OCI-LY7 (cell line): Measurements from ENCODE around the gene SYT2. TPM values are rescaled to one million over a fixed set of nuclear protein-coding genes. Genes with fewer than 3 reads are reported as not detected.

Experiments
- BruUV-seq: library from RNA; stranded (reverse); fragments of 400-500 nt; replicated peaks from 2 replicates; lab custom pipeline; 2021; lab: Mats Ljungman, UMichigan
- CTCF ChIA-PET: fragments of 300-600 bp; sonication (Branson Sonifier 250); formaldehyde crosslinking; loops from one replicate; lab custom pipeline; 2022; ENCODE audit warnings: antibody characterized with exemption; ENCODE audit not compliant: unreplicated experiment; lab: Charles Lee
- POLR2A ChIA-PET: fragments of 300-600 bp; sonication (Branson Sonifier 250); formaldehyde crosslinking; loops from one replicate; lab custom pipeline; 2022; ENCODE audit warnings: antibody characterized with exemption; lab: Charles Lee
- DNase-seq: peaks from one replicate; pipeline ENCODE4 v3.0.0-alpha.2; 2015; ENCODE audit warnings: low spot score
- H2AFZ ChIP-seq: fragments of 200-600 bp; sonication (generic), shearing (Covaris generic); 2 replicates; pipeline ENCODE4 v1.6.1; 2014; ENCODE audit warnings: mild to moderate bottlenecking, antibody characterized with exemption, low read length, moderate library complexity
- H3K27ac ChIP-seq: fragments of 200-600 bp; sonication (generic); 2 replicates; pipeline ENCODE4 v1.5.1; 2014; ENCODE audit warnings: mixed run types, low read depth, mild to moderate bottlenecking, moderate library complexity, low read length, inconsistent platforms; ENCODE audit not compliant: poor library complexity, severe bottlenecking
- H3K36me3 ChIP-seq: fragments of 200-600 bp; sonication (generic); 2 replicates; pipeline ENCODE4 v1.6.1; 2014; ENCODE audit warnings: mild to moderate bottlenecking, antibody characterized with exemption, low read length, moderate library complexity, mixed read lengths; ENCODE audit not compliant: insufficient read depth
- H3K4me1 ChIP-seq: fragments of 200-600 bp; sonication (generic); 2 replicates; pipeline ENCODE4 v1.5.1; 2014; ENCODE audit warnings: mild to moderate bottlenecking, low read length; ENCODE audit not compliant: insufficient read depth, poor library complexity, severe bottlenecking
- H3K4me2 ChIP-seq: fragments of 200-600 bp; sonication (generic); 2 replicates; pipeline ENCODE4 v1.6.1; 2014; ENCODE audit warnings: mild to moderate bottlenecking, low read length
- H3K4me3 ChIP-seq: fragments of 200-600 bp; sonication (generic); 2 replicates; pipeline ENCODE4 v1.5.1; 2014; ENCODE audit warnings: mild to moderate bottlenecking, low read depth, low read length; ENCODE audit not compliant: poor library complexity, severe bottlenecking
- H3K79me2 ChIP-seq: fragments of 200-600 bp; sonication (generic); 2 replicates; pipeline ENCODE4 v1.6.1; 2016; ENCODE audit warnings: low read depth, mild to moderate bottlenecking, low read length, moderate library complexity, mixed read lengths; ENCODE audit not compliant: insufficient read depth
- H3K9me2 ChIP-seq: fragments of 200-600 bp; sonication (generic); 2 replicates; pipeline ENCODE4 v1.6.1; 2016; ENCODE audit warnings: mild to moderate bottlenecking, low read length, mixed read lengths; ENCODE audit not compliant: insufficient read depth
- H3K9me3 ChIP-seq: fragments of 200-600 bp; sonication (generic); 2 replicates; pipeline ENCODE4 v1.6.1; 2014; ENCODE audit warnings: mild to moderate bottlenecking, mixed run types, low read length, mixed read lengths
- H4K20me1 ChIP-seq: fragments of 200-600 bp; sonication (generic); 2 replicates; pipeline ENCODE4 v1.6.1; 2014; ENCODE audit warnings: mild to moderate bottlenecking, antibody characterized with exemption, low read length, moderate library complexity, mixed read lengths; ENCODE audit not compliant: insufficient read depth
- CTCF ChIP-seq: fragments of 200-600 bp; sonication (generic); conservative IDR thresholded peaks from 2 replicates; pipeline ENCODE4 v1.5.1; 2014; ENCODE audit warnings: mild to moderate bottlenecking, antibody characterized with exemption, low read length, moderate library complexity, mixed read lengths
- EZH2phosphoT487 ChIP-seq: fragments of 200-600 bp; sonication (generic); IDR thresholded peaks from 2 replicates; pipeline ENCODE4 v1.6.1; 2018; ENCODE audit warnings: low read depth, borderline replicate concordance, mild to moderate bottlenecking, mixed run types, antibody characterized with exemption, low read length, moderate library complexity, mixed read lengths
- intact Hi-C: fragments of 100-400 bp; cut with micrococcal nuclease; formaldehyde crosslinking; loops from one replicate; pipeline ENCODE4 v1.10.0; 2022; ENCODE audit not compliant: unreplicated experiment
- total RNA-seq, 2 experiments: library from RNA; depleted of rRNA in 1 of 2; stranded (reverse); fragments of >200 nt in 1 of 2; shearing (Covaris generic) in 1 of 2; gene quantifications; 2 replicates each; pipeline ENCODE4 v1.2.3, GENCODE V29; 2014 to 2022

Gene SYT2
- total RNA-seq, 2 experiments from 2014 or later = not detected

GRCh38 chr1:202579806-202580205, 130.4 kb downstream of the SYT2 start:
- Histone ChIP-seq H3K4me3 (no peak overlapping the region), H3K79me2 (no peaks in the 10 kb centered on the region), H3K4me2 (no peak overlapping the region), H4K20me1 (no peaks in the 10 kb centered on the region), H3K9me3 (no peaks in the 10 kb centered on the region), H2AFZ (no peak overlapping the region), H3K9me2 (no peaks in the 10 kb centered on the region), H3K4me1 (no peaks in the 10 kb centered on the region), H3K36me3 (no peaks in the 10 kb centered on the region), H3K27ac (no peak overlapping the region)
- no TSS peak for BruUV-seq
- TF ChIP-seq EZH2phosphoT487 (no peak), CTCF (no peak)
- POLR2A ChIA-PET = interaction anchor here (0.6 kb wide), 1 partner anchor 234 kb away, joined by 3 read pairs; no protein-coding TSS in a partner anchor
- no peak for DNase-seq
- CTCF ChIA-PET = no interaction called here
- intact Hi-C loops = no loop called here

GRCh38 chr1:202578565-202578964, 131.7 kb downstream of the SYT2 start:
- Histone ChIP-seq H3K9me3 (no peaks in the 10 kb centered on the region), H3K4me2 (no peak overlapping the region), H3K36me3 (no peaks in the 10 kb centered on the region), H2AFZ (no peak overlapping the region), H3K27ac (no peak overlapping the region), H4K20me1 (no peaks in the 10 kb centered on the region), H3K4me3 (no peak overlapping the region), H3K4me1 (no peaks in the 10 kb centered on the region), H3K79me2 (no peaks in the 10 kb centered on the region), H3K9me2 (no peaks in the 10 kb centered on the region)
- ChIA-PET POLR2A (interaction anchor here (0.5 to 0.7 kb wide), 2 partner anchors 84 to 183 kb away, joined by 3 to 4 read pairs; no protein-coding TSS in a partner anchor), CTCF (interaction anchor here (1.5 kb wide), 1 partner anchor 22 kb away, joined by 3 read pairs; no protein-coding TSS in a partner anchor)
- no TSS peak for BruUV-seq
- intact Hi-C loops = no loop called here
- TF ChIP-seq CTCF = no peak
- TF ChIP-seq EZH2phosphoT487 = no peak
- DNase-seq = no peak

- ChIA-PET POLR2A (interaction anchor here (0.5 to 0.7 kb wide), 3 partner anchors 23 to 183 kb away, joined by 3 to 4 read pairs (median 3); no protein-coding TSS in a partner anchor), CTCF (interaction anchor here (1.5 kb wide), 1 partner anchor 22 kb away, joined by 3 read pairs; no protein-coding TSS in a partner anchor)
- BruUV-seq = no TSS peak
- TF ChIP-seq EZH2phosphoT487 = no peak
- TF ChIP-seq CTCF = no peak
- no peak overlapping the region for H3K4me3 ChIP-seq
- no peaks in the 10 kb centered on the region for H3K9me3 ChIP-seq
- no peaks in the 10 kb centered on the region for H3K79me2 ChIP-seq
- intact Hi-C loops = no loop called here
- no peak overlapping the region for H3K4me2 ChIP-seq
- no peaks in the 10 kb centered on the region for H4K20me1 ChIP-seq
- H3K36me3 ChIP-seq = no peaks in the 10 kb centered on the region
- no peak overlapping the region for H3K27ac ChIP-seq
- H3K9me2 ChIP-seq = no peaks in the 10 kb centered on the region
- no peaks in the 10 kb centered on the region for H3K4me1 ChIP-seq
- no peak overlapping the region for H2AFZ ChIP-seq
- DNase-seq = no peak
These were observed 132.2 kb downstream of the SYT2 start for GRCh38 chr1:202578001-202578504.
